GM18505 (cell line): ENCODE measurements around the gene LRRC47.

Experiments used
- ATAC-seq: cut with Tn5 transposase; IDR thresholded peaks from one replicate; pipeline ENCODE4 v1.9.1; 2021; ENCODE audit not compliant: unreplicated experiment
- POLR2A ChIP-seq: IDR thresholded peaks from 4 replicates; pipeline ENCODE4 v1.6.1; 2011; ENCODE audit warnings: borderline replicate concordance; ENCODE audit not compliant: insufficient read depth, insufficient read length; ENCODE audit errors: extremely low read depth

The LRRC47 gene

DNA sequence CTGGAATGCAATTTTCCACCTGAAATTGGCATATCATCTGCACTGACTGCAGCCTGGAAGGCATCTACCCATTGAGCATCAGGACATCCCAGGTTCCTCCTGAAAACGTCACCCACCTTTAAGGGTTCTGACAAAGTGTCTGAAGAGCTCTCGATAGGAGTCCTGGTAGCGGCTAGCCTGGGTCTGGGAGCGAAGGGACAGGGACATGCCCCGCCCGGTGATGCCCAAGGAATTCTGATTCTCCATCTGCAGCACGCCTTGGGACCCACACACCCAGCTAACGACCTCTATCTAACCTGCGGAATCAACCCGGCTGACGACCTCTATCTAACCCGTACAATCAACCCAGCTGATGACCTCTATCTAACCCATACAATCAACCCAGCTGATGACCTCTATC lies 57.4 kb downstream of the LRRC47 start:
- no peak for TF ChIP-seq POLR2A
- ATAC-seq = no peak

DNA sequence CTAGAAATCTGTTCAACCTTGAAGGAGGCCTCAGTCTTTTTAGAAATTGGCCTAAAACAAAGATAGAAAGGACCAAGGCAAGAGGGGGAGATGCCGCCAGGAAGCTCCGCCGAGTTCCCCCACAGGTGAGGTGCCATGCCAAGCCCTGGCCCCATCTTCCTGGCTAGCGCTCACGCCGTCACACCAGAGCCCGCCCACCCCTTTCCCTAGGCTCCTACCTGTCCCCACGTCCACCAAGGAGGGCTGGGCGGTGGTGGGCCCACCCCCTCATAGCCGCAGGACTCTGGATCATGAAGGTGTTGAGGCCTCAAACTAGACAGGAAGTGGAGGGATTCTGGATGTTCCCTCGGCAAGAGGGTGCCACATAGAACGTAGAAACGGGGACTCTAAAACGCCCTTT lies 59.6 kb downstream of the LRRC47 start:
- TF ChIP-seq POLR2A = no peak
- ATAC-seq = no peak

DNA sequence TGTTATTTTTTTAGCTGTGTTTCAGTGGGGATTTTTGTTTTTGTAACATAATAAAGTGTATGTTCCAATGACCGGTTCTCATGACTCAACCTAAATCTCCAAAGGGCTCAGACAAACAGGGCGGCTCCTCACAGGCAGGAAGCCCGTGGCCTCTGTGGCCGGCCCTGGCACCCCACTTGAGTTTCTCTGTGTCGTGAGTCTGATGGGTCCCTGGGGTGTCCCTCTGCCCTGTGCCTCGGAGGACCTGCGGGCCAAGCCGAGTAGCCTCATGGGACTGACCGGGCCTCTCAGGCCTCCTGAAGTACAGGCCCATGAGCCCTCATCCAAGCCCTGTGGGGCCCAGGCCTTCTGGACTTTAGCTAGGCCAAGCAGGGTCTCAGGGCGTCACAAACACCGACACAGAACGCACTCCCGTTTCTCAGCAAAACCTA lies 60.2 kb downstream of the LRRC47 start:
- ATAC-seq = no peak
- TF ChIP-seq POLR2A = no peak

DNA sequence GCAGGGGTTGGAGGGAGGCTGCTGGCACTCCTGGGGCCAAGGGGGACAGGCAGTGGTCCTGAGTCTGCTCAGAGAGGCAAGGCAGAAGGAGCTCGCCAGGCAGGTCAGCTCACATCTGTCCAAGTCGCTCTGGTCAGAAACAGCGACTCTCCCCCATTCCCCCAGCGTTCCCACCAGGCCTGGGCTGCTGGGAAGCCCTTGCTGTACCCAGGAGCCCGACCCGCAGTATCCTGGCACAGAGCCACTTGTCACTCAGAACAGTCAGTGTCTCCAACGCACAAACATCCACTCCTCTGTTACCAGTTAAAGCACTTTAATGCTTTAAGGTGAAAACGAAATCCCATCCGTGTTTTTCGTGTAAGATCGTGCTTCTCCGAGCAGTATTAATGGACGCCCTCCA lies 60.6 kb downstream of the LRRC47 start:
- no peak for ATAC-seq
- no peak for TF ChIP-seq POLR2A

DNA sequence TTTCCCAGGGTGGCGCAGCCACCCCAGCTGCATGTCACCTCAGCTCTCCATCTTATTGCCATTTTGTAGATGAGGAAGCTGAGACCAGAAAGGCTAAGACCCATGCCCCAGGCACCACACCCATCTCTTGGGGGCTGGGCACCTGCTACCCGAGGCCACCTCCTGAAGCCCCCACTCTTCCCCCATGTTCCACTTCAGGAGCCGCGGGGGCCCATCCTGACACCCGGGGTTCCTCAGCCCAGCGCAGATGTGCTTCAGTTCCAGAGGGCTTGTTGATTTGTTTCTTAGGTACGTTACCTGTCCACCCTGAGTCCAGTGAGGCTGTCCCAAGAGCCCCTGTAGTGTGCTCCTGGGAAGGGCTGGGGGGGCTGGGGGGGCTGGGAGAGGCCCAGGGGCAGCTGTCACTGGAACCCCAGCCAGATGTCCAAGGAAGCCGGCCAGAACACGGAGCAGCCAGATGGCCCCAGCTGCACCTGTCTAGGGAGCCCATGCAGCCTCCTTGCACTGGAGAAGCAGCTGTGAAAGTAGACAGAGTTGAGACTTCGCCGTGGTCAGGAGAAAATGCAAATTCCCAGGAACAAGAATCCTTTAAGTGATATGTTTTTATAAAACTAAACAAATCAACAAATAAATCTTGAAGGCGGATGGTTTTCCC lies 61.1 kb downstream of the LRRC47 start:
- ATAC-seq = no peak
- no peak for TF ChIP-seq POLR2A

DNA sequence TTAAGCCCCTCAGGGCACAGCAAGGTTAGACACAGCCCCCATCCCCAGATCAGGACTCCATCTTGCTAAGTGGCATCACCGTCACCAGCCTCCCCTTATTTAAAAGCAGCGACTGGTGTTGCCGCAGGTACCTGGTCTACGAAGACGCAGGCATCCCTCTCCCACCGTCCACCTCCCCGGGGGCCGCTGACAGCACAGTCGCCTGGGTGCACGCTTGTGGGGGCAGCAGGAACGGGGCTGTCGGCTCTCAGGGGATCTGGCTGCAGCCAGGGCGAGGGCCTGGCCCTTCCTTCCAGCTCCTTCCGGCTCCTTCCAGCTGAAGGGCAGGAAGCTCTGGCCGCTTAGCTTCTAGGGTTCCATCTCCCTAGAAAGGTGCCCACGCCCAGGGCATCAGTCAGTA lies 61.7 kb downstream of the LRRC47 start:
- no peak for TF ChIP-seq POLR2A
- no peak for ATAC-seq

DNA sequence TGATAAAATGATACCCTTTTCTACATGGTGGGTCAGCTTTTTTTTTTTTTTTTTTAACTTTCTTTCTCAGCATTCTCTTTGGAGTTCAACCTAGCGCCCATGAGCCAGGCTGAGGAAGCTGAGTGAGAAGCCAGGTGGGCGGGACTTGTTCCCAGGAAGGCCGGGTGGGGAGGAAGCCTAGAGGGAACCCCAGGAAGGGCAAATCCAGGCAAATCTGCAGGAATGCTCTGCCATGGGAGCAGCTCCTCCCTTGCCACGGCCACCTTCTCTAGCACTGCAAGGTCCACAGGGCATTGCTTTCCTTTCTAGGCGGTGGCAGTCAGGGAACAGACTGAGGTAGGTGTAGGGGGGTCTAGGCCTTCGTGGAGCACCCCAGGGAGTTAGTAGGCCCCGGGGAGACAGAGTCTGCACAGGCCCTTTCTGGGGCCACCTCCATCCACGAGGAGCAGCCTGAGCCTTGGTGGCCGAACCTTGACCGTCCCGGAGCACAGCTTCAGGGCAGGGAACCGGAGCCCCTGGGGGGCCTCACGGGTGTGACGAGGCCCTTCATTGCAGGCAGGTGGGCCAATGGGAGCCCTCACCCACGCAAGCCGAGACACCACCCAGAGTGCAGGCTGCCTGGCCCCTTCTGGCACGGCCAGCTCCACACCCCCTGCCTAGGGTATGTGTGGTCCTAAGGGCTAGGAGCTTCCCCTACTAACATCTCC lies 62.3 kb downstream of the LRRC47 start:
- ATAC-seq = no peak
- no peak for TF ChIP-seq POLR2A

DNA sequence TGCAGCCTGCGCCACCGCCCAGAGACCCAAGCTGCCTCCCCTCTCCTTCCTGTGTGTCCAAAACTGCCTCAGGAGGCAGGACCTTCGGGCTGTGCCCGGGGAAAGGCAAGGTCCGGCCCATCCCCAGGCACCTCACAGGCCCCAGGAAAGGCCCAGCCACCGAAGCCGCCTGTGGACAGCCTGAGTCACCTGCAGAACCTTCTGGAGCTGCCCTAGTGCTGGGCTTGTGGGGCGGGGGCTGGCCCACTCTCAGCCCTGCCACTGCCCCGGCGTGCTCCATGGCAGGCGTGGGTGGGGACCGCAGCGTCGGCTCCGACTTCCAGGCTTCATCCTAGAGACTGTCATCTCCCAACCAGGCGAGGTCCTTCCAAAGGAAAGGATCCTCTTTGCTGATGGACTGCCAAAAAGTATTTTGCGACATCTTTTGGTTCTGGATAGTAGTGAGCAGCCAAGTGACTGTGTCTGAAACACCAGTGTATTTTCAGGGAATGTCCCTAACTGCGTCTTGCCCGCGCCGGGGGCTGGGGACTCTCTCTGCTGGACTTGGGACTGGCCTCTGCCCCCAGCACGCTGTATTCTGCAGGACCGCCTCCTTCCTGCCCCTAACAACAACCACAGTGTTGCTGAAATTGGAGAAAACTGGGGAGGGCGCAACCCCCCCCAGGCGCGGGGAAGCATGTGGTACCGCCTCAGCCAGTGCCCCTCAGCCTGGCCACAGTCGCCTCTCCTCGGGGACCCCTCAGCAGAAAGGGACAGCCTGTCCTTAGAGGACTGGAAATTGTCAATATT lies 63.0 kb downstream of the LRRC47 start:
- no peak for ATAC-seq

DNA sequence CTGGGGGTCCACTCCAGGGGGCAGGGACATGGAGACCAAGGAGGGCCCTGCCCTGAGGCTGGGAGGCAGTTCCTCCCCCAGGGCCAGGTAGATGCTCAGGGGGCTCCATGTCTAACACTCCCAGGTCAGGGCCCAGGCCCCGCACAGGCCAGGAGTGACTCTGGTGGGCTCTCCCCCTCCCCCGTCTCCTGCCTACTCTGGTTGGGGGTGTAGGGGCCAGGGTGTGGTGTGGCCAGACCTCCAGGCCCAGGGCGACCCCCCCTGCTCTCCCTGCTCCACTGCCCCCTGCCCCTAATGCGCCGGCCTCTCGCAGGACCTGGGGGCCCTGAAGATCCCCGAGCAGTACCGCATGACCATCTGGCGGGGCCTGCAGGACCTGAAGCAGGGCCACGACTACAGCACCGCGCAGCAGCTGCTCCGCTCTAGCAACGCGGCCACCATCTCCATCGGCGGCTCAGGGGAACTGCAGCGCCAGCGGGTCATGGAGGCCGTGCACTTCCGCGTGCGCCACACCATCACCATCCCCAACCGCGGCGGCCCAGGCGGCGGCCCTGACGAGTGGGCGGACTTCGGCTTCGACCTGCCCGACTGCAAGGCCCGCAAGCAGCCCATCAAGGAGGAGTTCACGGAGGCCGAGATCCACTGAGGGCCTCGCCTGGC lies 63.7 kb downstream of the LRRC47 start:
- TF ChIP-seq POLR2A = no peak

More for the DNA sequence above, 63.0 kb downstream of the LRRC47 start:
- no peak for TF ChIP-seq POLR2A

DNA sequence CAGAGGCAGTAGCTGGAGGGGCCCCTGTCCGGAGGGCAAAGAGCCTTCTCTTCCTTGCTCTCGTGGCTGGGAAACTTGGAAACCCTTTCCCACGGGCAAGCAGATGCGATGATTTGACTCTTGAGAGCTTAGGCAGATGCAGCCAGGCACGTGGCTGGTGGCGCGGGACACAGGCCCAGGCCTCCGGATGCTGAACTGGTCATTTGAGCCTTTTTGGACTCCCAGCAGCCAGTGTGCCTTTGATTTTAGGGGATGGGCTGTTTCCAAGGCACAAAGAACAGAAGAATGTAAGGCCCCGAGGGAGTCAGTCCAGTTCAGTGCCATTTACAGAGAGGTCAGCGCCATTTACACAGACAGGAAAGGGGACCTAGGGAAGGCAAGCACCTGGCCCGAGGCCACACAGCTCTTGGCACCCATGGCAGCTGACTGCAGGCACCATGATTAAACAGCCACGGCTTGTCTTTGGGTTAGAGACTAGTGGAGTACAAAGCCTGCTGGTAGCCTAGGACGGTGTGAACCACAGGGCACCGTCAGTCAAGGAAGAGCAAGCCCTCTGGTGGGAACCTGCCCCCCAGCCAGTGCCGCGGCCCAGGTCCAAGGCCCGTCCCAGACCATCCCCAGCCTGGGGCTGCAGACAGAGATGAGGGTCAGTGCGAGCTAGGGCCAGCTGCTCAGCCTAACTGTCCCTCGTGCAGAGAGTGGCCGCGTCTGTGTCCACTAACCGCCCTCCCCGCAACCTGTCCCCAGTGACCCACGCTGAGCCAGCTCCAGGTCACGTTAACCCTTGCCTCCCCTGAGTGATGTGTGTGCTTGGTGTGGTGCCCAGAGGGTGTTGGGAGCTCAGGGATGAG lies 64.5 kb downstream of the LRRC47 start:
- ATAC-seq = no peak
- no peak for TF ChIP-seq POLR2A

More for the DNA sequence above, 63.7 kb downstream of the LRRC47 start:
- ATAC-seq = no peak

DNA sequence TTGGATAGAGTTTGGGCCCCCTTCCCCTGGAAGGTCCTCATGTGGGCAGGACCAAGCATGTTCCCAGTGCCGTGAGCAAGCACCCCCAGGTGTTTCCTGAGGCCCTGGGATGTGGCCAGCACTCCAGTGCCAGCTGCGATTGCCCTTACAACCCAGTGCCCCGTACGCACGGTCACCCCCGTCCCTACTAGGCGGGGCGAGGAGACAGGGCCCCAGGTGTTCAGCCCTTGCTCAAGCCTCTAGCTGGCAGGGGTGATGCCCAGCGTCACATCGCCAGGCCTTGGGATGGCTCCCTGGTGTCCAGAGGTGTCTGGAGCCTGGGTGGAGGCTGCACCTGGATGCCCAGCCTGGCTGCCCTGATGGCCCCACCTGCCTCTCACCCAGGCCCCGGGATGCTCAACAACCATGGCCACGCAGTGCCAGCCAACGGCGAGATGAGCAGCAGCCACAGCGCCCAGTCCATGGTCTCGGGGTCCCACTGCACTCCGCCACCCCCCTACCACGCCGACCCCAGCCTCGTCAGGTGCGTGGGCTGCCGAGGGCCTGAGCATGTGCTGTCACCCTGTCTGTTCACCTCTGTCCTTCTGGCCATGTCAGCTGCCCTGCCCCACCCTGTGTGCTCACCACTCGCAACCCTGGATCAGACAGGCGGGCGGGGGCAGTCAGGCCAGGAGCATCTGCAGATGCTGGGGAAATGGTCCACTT lies 65.6 kb downstream of the LRRC47 start:
- no peak for TF ChIP-seq POLR2A
- no peak for ATAC-seq
